MCF 10A (cell line): ENCODE data around the gene ULBP3. TPM values are rescaled to one million over a fixed set of nuclear protein-coding genes. Genes with fewer than 3 reads are reported as not detected.

ENCODE experiments used
- BruUV-seq: library from RNA; stranded (reverse); fragments of 400-500 nt; replicated peaks from 2 replicates; lab custom pipeline; 2021; lab: Mats Ljungman, UMichigan
- CTCF ChIA-PET: fragments of 300-600 bp; sonication (Branson Sonifier 250); formaldehyde crosslinking; extraction: SDS; loops from one replicate; lab custom pipeline; 2021; ENCODE audit warnings: antibody characterized with exemption, inconsistent platforms; lab: Yijun Ruan, JAX
- POLR2A ChIA-PET: fragments of 300-600, 350-650 bp; sonication (Branson Sonifier 250); formaldehyde crosslinking; extraction: SDS; loops from one replicate; lab custom pipeline; 2020; ENCODE audit warnings: antibody characterized with exemption, inconsistent platforms; lab: Yijun Ruan, JAX
- DNase-seq: peaks from one replicate; pipeline ENCODE4 v3.0.0-alpha.2; 2018; ENCODE audit not compliant: unreplicated experiment
- H3K27ac Mint-ChIP-seq: one replicate; pipeline ENCODE4 v1.8.0; 2022; ENCODE audit warnings: mild to moderate bottlenecking, low read depth, mixed read lengths; ENCODE audit not compliant: unreplicated experiment
- H3K27me3 Mint-ChIP-seq: one replicate; pipeline ENCODE4 v1.8.0; 2022; ENCODE audit warnings: mixed read lengths; ENCODE audit not compliant: insufficient read depth, unreplicated experiment
- H3K36me3 Mint-ChIP-seq: one replicate; pipeline ENCODE4 v1.8.0; 2022; ENCODE audit warnings: mild to moderate bottlenecking, moderate library complexity, mixed read lengths; ENCODE audit not compliant: insufficient read depth, unreplicated experiment
- H3K4me1 Mint-ChIP-seq: one replicate; pipeline ENCODE4 v1.8.0; 2022; ENCODE audit warnings: mixed read lengths; ENCODE audit not compliant: insufficient read depth, unreplicated experiment
- H3K4me3 Mint-ChIP-seq: one replicate; pipeline ENCODE4 v1.8.0; 2022; ENCODE audit warnings: mild to moderate bottlenecking, moderate library complexity, mixed read lengths; ENCODE audit not compliant: unreplicated experiment
- H3K9me3 Mint-ChIP-seq: one replicate; pipeline ENCODE4 v1.8.0; 2022; ENCODE audit warnings: mixed read lengths; ENCODE audit not compliant: unreplicated experiment
- CTCF ChIP-seq: fragments of 200-600 bp; IDR thresholded peaks from one replicate; pipeline ENCODE4 v1.8.0; 2022; ENCODE audit warnings: antibody characterized with exemption, mild to moderate bottlenecking; ENCODE audit not compliant: unreplicated experiment
- intact Hi-C: fragments of 100-400 bp; cut with micrococcal nuclease; formaldehyde crosslinking; loops from 2 replicates; pipeline ENCODE4 v1.14.1; 2022
- total RNA-seq: library from RNA; stranded (reverse); gene quantifications from 2 replicates; pipeline ENCODE4 v1.2.3, GENCODE V29; 2022

The ULBP3 gene
- total RNA-seq, 1 experiment from 2014 or later = 4.9 TPM

GRCh38 chr6:150058986-150059385 is 9.9 kb downstream of the ULBP3 start:
- no TSS peak for BruUV-seq
- H3K4me1 Mint-ChIP-seq = no peaks in the 10 kb centered on the region
- peaks cover 17% of the 10 kb centered on the region for H3K9me3 Mint-ChIP-seq
- H3K27ac Mint-ChIP-seq = no peak overlapping the region
- CTCF ChIA-PET = no interaction called here
- intact Hi-C loops = no loop called here
- peaks cover 39% of the 10 kb centered on the region for H3K27me3 Mint-ChIP-seq
- POLR2A ChIA-PET = no interaction called here
- DNase-seq = no peak
- H3K36me3 Mint-ChIP-seq = peaks cover 12% of the 10 kb centered on the region
- TF ChIP-seq CTCF = no peak
- H3K4me3 Mint-ChIP-seq = no peak overlapping the region

GRCh38 chr6:150058231-150058792 is 10.6 kb downstream of the ULBP3 start:
- no peak overlapping the region for H3K27ac Mint-ChIP-seq
- no peaks in the 10 kb centered on the region for H3K4me1 Mint-ChIP-seq
- ChIA-PET POLR2A (no interaction called here), CTCF (interaction anchor here (0.6 kb wide), 1 partner anchor 16 kb away, joined by 3 read pairs; no protein-coding TSS in a partner anchor)
- H3K27me3 Mint-ChIP-seq = peaks cover 45% of the 10 kb centered on the region
- BruUV-seq = no TSS peak
- intact Hi-C loops = no loop called here
- TF ChIP-seq CTCF = no peak
- no peak for DNase-seq
- H3K36me3 Mint-ChIP-seq = peaks cover 8% of the 10 kb centered on the region
- H3K9me3 Mint-ChIP-seq = peaks cover 18% of the 10 kb centered on the region
- H3K4me3 Mint-ChIP-seq = no peak overlapping the region

- Mint-ChIP-seq H3K9me3 (peaks cover 18% of the 10 kb centered on the region), H3K27me3 (peaks cover 53% of the 10 kb centered on the region), H3K36me3 (peaks cover 8% of the 10 kb centered on the region), H3K4me1 (no peaks in the 10 kb centered on the region), H3K27ac (no peak overlapping the region), H3K4me3 (no peak overlapping the region)
- POLR2A ChIA-PET = no interaction called here
- TF ChIP-seq CTCF = no peak
- intact Hi-C loops = no loop called here
- no peak for DNase-seq
- no TSS peak for BruUV-seq
- CTCF ChIA-PET = interaction anchor here (0.6 to 1.1 kb wide), 2 partner anchors 13 to 15 kb away, joined by 3 to 4 read pairs; no protein-coding TSS in a partner anchor
Observed at GRCh38 chr6:150057501-150057951, 11.4 kb downstream of the ULBP3 start.

GRCh38 chr6:150056916-150057315 is 12.0 kb downstream of the ULBP3 start:
- Mint-ChIP-seq H3K27ac (no peak overlapping the region), H3K9me3 (peaks cover 18% of the 10 kb centered on the region), H3K4me1 (no peaks in the 10 kb centered on the region), H3K4me3 (no peak overlapping the region), H3K36me3 (peaks cover 2% of the 10 kb centered on the region), H3K27me3 (peaks cover 59% of the 10 kb centered on the region)
- intact Hi-C loops = no loop called here
- ChIA-PET POLR2A (no interaction called here), CTCF (interaction anchor here (0.6 to 1.1 kb wide), 2 partner anchors 14 to 640 kb away, joined by 3 to 4 read pairs; no protein-coding TSS in a partner anchor)
- BruUV-seq = no TSS peak
- TF ChIP-seq CTCF = no peak
- no peak for DNase-seq
